Parathyroid adenoma (tissue), 2 donors: ENCODE data around the gene FKBP8.

ENCODE experiments used
- H2AFZ ChIP-seq: fragments of 300-600 bp; sonication (generic); one replicate; pipeline ENCODE4 v1.7.0; 2017; ENCODE audit warnings: antibody characterized with exemption, mild to moderate bottlenecking
- H3K27ac ChIP-seq: fragments of 300-600 bp; sonication (generic); one replicate; pipeline ENCODE4 v1.7.0; 2017
- H3K27me3 ChIP-seq: fragments of 300-600 bp; sonication (generic); one replicate; pipeline ENCODE4 v1.7.0; 2017; ENCODE audit warnings: low read length; ENCODE audit not compliant: control insufficient read depth, insufficient read depth
- H3K36me3 ChIP-seq: fragments of 300-600 bp; sonication (generic); one replicate; pipeline ENCODE4 v1.7.0; 2017; ENCODE audit warnings: low read length; ENCODE audit not compliant: control insufficient read depth, insufficient read depth
- H3K4me1 ChIP-seq: fragments of 300-600 bp; sonication (generic); one replicate; pipeline ENCODE4 v1.7.0; 2017; ENCODE audit warnings: control low read depth
- H3K4me2 ChIP-seq: fragments of 300-600 bp; sonication (generic); one replicate; pipeline ENCODE4 v1.7.0; 2017; ENCODE audit warnings: low read length
- H3K4me3 ChIP-seq: fragments of 300-600 bp; sonication (generic); one replicate; pipeline ENCODE4 v1.7.0; 2017; ENCODE audit warnings: low read depth, low read length
- H3K79me2 ChIP-seq: fragments of 300-600 bp; sonication (generic); one replicate; pipeline ENCODE4 v1.7.0; 2017; ENCODE audit warnings: control low read depth
- H3K9ac ChIP-seq: fragments of 300-600 bp; sonication (generic); one replicate; pipeline ENCODE4 v1.7.0; 2017; ENCODE audit warnings: mild to moderate bottlenecking
- H3K9me3 ChIP-seq: fragments of 300-600 bp; sonication (generic); one replicate; pipeline ENCODE4 v1.7.0; 2017; ENCODE audit warnings: low read length; ENCODE audit not compliant: control insufficient read depth
- CTCF ChIP-seq: fragments of 300-600 bp; sonication (generic); IDR thresholded peaks from one replicate; pipeline ENCODE4 v1.7.0; 2017; ENCODE audit warnings: antibody characterized with exemption, mild to moderate bottlenecking
- donor health status: primary hyperparathyroidism.

Gene FKBP8

GRCh38 chr19:18522124-18522861, 21.1 kb downstream of the FKBP8 start:
- H3K9ac ChIP-seq = peak overlapping the region; percentile 87
- peak; percentile 27 for TF ChIP-seq CTCF
- H3K36me3 ChIP-seq = no peaks in the 10 kb centered on the region
- H3K9me3 ChIP-seq = no peaks in the 10 kb centered on the region
- H2AFZ ChIP-seq = peak overlapping the region; percentile 78
- H3K4me1 ChIP-seq = peaks cover 5% of the 10 kb centered on the region
- H3K27me3 ChIP-seq = no peaks in the 10 kb centered on the region
- H3K27ac ChIP-seq = peak overlapping the region; percentile 80
- peak overlapping the region; percentile 87 for H3K4me3 ChIP-seq
- H3K79me2 ChIP-seq = peaks cover 32% of the 10 kb centered on the region
- peak overlapping the region; percentile 84 for H3K4me2 ChIP-seq

- Histone ChIP-seq H3K9ac (peak within 1 kb of the TSS; percentile 87), H2AFZ (peak within 1 kb of the TSS; percentile 78), H3K4me2 (peak within 1 kb of the TSS; percentile 84), H3K27me3 (no peaks in the 10 kb centered on the region), H3K4me1 (peaks cover 5% of the 10 kb centered on the region), H3K79me2 (peaks cover 38% of the 10 kb centered on the region), H3K4me3 (peak within 1 kb of the TSS; percentile 87), H3K9me3 (no peaks in the 10 kb centered on the region), H3K36me3 (no peaks in the 10 kb centered on the region), H3K27ac (peak within 1 kb of the TSS; percentile 80)
- no peak for TF ChIP-seq CTCF
Observed at GRCh38 chr19:18521692-18522123, 21.7 kb downstream of the FKBP8 start, which contains the start of gene ELL. Gene ELL (minus strand): TSS chr19:18522070. CDS start chr19:18522055, 15 bp downstream.

- Histone ChIP-seq H3K27ac (peak overlapping the region; percentile 80), H3K9me3 (no peaks in the 10 kb centered on the region), H3K4me3 (peak overlapping the region; percentile 87), H2AFZ (peak overlapping the region; percentile 78), H3K9ac (peak overlapping the region; percentile 87), H3K79me2 (peaks cover 45% of the 10 kb centered on the region), H3K4me1 (peaks cover 5% of the 10 kb centered on the region), H3K36me3 (no peaks in the 10 kb centered on the region), H3K27me3 (no peaks in the 10 kb centered on the region), H3K4me2 (peak overlapping the region; percentile 84)
- no peak for TF ChIP-seq CTCF
Observed at GRCh38 chr19:18520848-18521691, 22.3 kb downstream of the FKBP8 start.

GRCh38 chr19:18519962-18520847, 23.2 kb downstream of the FKBP8 start:
- H3K9ac ChIP-seq = no peak overlapping the region
- H3K4me3 ChIP-seq = peak overlapping the region; percentile 87
- H3K36me3 ChIP-seq = no peaks in the 10 kb centered on the region
- H3K4me1 ChIP-seq = peaks cover 5% of the 10 kb centered on the region
- peaks cover 53% of the 10 kb centered on the region for H3K79me2 ChIP-seq
- H2AFZ ChIP-seq = peak overlapping the region; percentile 56
- H3K27me3 ChIP-seq = no peaks in the 10 kb centered on the region
- peak overlapping the region; percentile 84 for H3K4me2 ChIP-seq
- H3K27ac ChIP-seq = peak overlapping the region; percentile 80
- peak; percentile 79 for TF ChIP-seq CTCF
- no peaks in the 10 kb centered on the region for H3K9me3 ChIP-seq
